ENCODE data around the gene RCBTB1.

The RCBTB1 gene

DNA sequence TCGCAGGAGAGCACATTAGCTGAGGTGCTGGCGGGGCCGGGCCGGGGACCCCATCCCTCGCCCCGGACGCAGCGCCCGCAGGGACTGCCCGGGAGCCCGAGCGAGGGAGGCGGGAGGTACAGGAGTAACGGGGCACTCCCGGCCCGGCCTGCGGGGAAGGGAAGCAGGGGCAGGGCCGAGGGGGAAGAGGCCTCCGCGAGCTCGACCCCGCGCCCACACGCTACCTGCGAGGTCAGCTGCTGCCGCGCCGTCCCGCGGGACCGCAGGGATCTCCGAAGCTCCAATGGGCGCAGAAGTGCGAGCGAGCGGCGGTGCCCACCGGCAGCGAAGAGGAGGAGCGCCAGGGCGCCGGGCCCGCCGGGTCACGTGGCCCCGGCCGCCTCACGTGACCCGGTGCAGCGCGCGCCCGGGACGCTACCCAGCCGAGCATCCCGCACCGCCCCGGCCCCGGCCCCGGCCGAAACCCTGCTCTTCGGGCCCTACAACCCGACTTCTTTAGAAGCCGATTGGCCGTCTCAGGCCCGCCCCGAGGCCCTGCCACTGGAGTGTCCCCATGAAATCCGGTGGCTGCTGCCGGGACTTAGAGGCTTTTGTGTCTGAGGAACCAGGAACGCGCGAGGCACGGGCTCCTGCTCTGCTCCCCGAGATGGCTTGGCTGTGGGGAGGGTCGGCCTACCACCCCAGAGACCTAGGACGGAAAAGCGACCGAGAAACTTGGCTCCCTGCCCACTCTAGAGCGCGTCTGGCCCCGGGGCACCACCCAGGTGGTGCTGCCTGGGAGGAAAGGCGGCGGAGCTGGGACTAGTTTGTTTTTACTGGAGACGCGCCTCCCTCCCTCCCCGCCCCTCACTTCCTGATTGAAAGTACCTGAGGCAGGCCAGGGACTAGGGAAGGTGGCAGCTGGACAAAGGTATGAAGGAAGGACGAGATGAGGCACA lies at the start of gene RCBTB1:
RCBTB1 (minus strand) TSS at position 339 of the 938 bp plus-strand sequence. CDS start 18,279 bp downstream, outside the sequence.
- Mint-ChIP-seq H3K36me3 (peaks cover 9% of the 10 kb centered on the region), H3K4me3 (peak within 1 kb of the TSS; percentile 96), H3K9me3 (ENCODE audit: low read depth) (no peaks in the 10 kb centered on the region), H3K27me3 (no peaks in the 10 kb centered on the region), H3K27ac (peak within 1 kb of the TSS; percentile 97), H3K4me1 (ENCODE audit: low read depth) (peaks cover 25% of the 10 kb centered on the region)

- H3K36me3 Mint-ChIP-seq = no peaks in the 10 kb centered on the region
- H3K4me3 Mint-ChIP-seq = no peak overlapping the region
Measured at GRCh38 chr13:49633710-49634109, 48.4 kb upstream of the RCBTB1 start.

GRCh38 chr13:49632156-49632555 lies 46.8 kb upstream of the RCBTB1 start:
- Mint-ChIP-seq H3K4me1 (ENCODE audit: low read depth) (peaks cover 26% of the 10 kb centered on the region), H3K27ac (no peak overlapping the region), H3K36me3 (no peaks in the 10 kb centered on the region), H3K27me3 (no peaks in the 10 kb centered on the region), H3K9me3 (ENCODE audit: low read depth) (no peaks in the 10 kb centered on the region), H3K4me3 (no peak overlapping the region)

More at GRCh38 chr13:49633710-49634109, 48.4 kb upstream of the RCBTB1 start:
- no peak overlapping the region for H3K27ac Mint-ChIP-seq
- no peaks in the 10 kb centered on the region for H3K27me3 Mint-ChIP-seq
- no peaks in the 10 kb centered on the region for H3K9me3 Mint-ChIP-seq (ENCODE audit: low read depth)
- peaks cover 18% of the 10 kb centered on the region for H3K4me1 Mint-ChIP-seq (ENCODE audit: low read depth)

DNA sequence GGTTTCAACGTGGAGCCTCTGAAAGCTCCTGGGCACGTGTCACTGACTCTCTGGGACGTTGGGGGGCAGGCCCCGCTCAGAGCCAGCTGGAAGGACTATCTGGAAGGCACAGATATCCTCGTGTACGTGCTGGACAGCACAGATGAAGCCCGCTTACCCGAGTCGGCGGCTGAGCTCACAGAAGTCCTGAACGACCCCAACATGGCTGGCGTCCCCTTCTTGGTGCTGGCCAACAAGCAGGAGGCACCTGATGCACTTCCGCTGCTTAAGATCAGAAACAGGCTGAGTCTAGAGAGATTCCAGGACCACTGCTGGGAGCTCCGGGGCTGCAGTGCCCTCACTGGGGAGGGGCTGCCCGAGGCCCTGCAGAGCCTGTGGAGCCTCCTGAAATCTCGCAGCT lies 45.2 kb upstream of the RCBTB1 start:
- Mint-ChIP-seq H3K4me1 (ENCODE audit: low read depth) (peaks cover 22% of the 10 kb centered on the region), H3K27me3 (no peaks in the 10 kb centered on the region), H3K9me3 (ENCODE audit: low read depth) (no peaks in the 10 kb centered on the region), H3K36me3 (no peaks in the 10 kb centered on the region), H3K4me3 (no peak overlapping the region), H3K27ac (no peak overlapping the region)

DNA sequence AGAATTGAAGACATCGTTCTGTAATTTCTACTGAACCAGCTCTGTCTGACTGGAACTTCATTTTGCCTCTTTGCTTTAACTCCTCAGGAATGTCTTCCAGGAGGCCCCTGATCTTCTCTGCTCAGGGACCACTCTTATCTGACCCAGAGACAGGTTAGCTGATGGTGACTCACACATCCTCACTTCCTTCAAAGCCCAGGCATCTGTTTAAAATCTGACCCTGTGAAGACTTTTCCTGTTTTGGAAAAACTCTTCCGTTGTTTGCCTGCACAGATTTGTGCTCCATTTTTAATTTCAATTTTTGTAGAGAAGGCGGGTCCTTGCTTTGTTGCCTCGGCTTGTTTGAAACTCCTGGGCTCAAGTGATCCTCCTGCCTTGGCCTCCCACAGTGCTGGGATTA lies 44.6 kb upstream of the RCBTB1 start:
- H3K27ac Mint-ChIP-seq = no peak overlapping the region
- H3K4me3 Mint-ChIP-seq = no peak overlapping the region
- H3K27me3 Mint-ChIP-seq = no peaks in the 10 kb centered on the region
- H3K36me3 Mint-ChIP-seq = no peaks in the 10 kb centered on the region
- H3K9me3 Mint-ChIP-seq (ENCODE audit: low read depth) = no peaks in the 10 kb centered on the region
- H3K4me1 Mint-ChIP-seq (ENCODE audit: low read depth) = peaks cover 17% of the 10 kb centered on the region

DNA sequence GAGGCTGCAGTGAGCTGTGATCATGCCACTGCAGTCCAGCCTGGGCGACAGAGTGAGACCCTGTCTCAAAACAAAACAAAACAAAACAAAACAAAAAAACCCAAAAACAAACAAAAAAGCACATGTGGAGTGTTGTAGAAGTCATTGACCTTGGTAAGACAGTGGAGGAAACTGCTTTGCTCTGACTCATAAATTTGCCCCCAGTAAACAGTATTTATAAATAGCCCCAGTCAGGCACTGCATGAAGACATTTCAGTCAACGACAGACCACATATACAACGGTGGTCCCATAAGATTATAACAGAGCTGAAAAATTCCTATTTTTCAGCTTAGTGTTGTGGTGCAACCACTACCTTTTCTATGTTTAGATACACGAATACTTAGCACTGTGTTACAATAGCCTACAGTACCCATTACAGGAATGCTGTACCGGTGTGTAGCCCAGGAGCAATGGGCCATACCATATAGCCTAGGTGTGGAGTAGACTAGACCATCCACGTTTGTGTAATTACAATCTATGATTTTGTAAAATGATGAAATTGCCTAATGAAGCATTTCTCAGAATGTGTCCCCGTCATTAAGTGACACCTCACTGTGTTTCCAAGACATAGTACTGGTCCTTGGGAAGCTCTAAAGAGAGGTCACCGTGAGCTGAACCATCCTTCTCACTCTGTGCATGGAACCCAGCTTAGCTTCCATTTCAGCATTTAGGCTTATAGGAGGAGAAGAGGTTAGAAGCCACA lies 44.0 kb upstream of the RCBTB1 start:
- H3K36me3 Mint-ChIP-seq = no peaks in the 10 kb centered on the region
- H3K4me1 Mint-ChIP-seq (ENCODE audit: low read depth) = peaks cover 14% of the 10 kb centered on the region
- no peaks in the 10 kb centered on the region for H3K9me3 Mint-ChIP-seq (ENCODE audit: low read depth)
- no peak overlapping the region for H3K27ac Mint-ChIP-seq
- peak overlapping the region; percentile 46 for H3K4me3 Mint-ChIP-seq
- H3K27me3 Mint-ChIP-seq = no peaks in the 10 kb centered on the region

DNA sequence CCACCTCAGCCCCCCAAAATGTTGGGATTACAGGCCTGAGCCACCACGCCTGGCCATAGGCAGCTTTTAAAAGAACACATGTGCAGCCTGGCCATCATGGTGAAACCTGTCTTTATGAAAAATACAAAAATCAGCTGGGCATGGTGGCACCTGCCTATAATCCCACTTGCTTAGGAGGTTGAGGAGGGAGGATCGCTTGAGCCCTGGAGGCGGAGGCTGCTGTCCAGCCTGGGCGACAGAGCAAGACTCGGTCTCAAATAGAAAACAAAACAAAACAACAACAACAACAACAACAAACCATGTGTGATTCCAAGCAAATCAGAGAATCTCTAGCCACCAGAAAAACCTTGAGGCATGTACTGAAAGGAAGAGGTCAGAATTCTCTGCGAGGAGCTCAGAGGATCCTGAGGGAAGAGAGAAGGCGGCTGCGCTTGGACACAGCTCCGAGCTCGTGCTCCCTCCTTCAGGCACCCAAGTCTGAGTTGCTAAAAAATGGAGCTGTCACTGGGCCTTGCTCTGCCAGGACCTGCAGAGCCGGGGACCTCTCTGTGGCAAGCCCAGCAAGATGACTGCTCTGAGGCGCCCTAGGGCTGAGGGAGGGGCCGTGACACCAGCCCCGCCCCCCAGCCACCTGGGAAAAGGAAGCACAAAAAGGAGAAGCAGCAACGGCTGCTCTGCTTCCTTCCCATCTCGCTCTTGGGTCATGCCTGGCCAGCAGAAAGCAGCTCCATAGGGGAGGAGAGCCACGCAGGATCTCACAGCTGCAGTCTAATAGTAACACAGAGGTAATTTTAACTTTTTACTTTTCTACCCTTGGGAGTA lies 42.7 kb upstream of the RCBTB1 start, which contains the start of gene ARL11:
ARL11 (plus strand) TSS at position 677 of the 822 bp plus-strand sequence. CDS start 1,941 bp downstream, outside the sequence.
- Mint-ChIP-seq H3K4me1 (ENCODE audit: low read depth) (peaks cover 14% of the 10 kb centered on the region), H3K36me3 (no peaks in the 10 kb centered on the region), H3K27ac (peak within 1 kb of the TSS; percentile 52), H3K9me3 (ENCODE audit: low read depth) (no peaks in the 10 kb centered on the region), H3K4me3 (peak within 1 kb of the TSS; percentile 84), H3K27me3 (no peaks in the 10 kb centered on the region)

- peaks cover 14% of the 10 kb centered on the region for H3K4me1 Mint-ChIP-seq (ENCODE audit: low read depth)
- H3K4me3 Mint-ChIP-seq = peak overlapping the region; percentile 27
- H3K27ac Mint-ChIP-seq = no peak overlapping the region
- no peaks in the 10 kb centered on the region for H3K9me3 Mint-ChIP-seq (ENCODE audit: low read depth)
- no peaks in the 10 kb centered on the region for H3K27me3 Mint-ChIP-seq
- no peaks in the 10 kb centered on the region for H3K36me3 Mint-ChIP-seq
Measured at GRCh38 chr13:49625392-49626079, 40.2 kb upstream of the RCBTB1 start.

DNA sequence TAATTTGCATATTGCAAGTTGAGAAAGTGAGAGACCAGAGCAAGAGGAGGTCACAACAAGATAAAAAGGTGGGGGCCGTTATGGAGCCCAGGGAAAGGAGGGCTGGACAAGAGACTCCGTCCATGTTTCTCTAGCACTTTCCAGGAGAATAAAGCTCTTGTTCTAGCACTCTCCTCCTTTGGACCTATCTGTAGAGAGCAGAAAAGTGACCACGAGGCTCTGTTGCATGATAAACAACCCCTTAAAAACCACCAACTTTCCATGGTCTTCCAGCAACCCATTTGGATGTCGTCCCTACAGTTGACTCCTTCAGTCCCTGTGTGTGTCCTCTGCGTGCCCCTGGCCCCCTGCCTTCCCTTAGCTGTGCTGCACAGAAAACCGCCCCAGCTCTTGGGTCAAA lies 38.9 kb upstream of the RCBTB1 start:
- no peaks in the 10 kb centered on the region for H3K36me3 Mint-ChIP-seq
- H3K9me3 Mint-ChIP-seq (ENCODE audit: low read depth) = no peaks in the 10 kb centered on the region
- no peak overlapping the region for H3K27ac Mint-ChIP-seq
- H3K27me3 Mint-ChIP-seq = no peaks in the 10 kb centered on the region
- H3K4me1 Mint-ChIP-seq (ENCODE audit: low read depth) = peaks cover 14% of the 10 kb centered on the region
- H3K4me3 Mint-ChIP-seq = no peak overlapping the region

DNA sequence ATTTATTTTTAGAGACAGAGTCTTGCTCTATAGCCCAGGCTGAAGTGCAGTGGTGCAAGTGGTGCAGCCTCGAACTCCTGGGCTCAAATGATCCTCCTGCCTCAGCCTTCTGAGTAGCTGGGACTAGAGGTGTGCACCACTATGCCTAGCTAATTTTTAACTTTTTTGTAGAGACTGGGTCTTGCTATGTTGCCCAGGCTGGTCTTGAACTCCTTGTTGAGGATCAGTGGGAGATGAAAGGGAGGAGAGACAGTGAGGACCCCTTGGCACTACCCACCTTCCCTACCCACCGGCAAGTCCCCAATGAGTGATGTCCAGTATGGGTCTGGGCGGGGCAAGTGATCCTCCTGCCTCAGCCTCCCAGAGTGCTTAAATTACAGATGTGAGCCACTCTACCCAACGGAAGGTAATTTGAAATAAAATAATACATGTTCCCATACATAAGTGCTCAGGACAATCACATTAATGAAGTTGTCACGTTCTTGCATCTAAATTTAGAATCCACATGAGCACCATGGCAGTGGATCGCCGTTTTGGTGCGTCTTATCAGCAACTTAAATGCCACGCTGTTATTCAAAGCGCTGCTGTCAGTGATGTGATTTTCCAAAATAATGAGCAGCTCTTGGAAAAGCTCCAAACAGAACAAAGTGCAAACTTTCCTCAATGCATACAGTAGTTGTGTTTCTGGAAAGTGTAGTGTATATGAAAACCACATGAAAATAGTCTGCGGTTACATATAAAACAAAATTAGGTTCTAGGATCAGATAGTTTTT lies 37.0 kb upstream of the RCBTB1 start:
- Mint-ChIP-seq H3K9me3 (ENCODE audit: low read depth) (no peaks in the 10 kb centered on the region), H3K4me3 (no peak overlapping the region), H3K27me3 (no peaks in the 10 kb centered on the region), H3K27ac (no peak overlapping the region), H3K36me3 (no peaks in the 10 kb centered on the region), H3K4me1 (ENCODE audit: low read depth) (peaks cover 3% of the 10 kb centered on the region)

- H3K4me1 Mint-ChIP-seq (ENCODE audit: low read depth) = peaks cover 3% of the 10 kb centered on the region
- no peak overlapping the region for H3K27ac Mint-ChIP-seq
- no peaks in the 10 kb centered on the region for H3K9me3 Mint-ChIP-seq (ENCODE audit: low read depth)
- H3K27me3 Mint-ChIP-seq = no peaks in the 10 kb centered on the region
- H3K36me3 Mint-ChIP-seq = no peaks in the 10 kb centered on the region
- H3K4me3 Mint-ChIP-seq = peak overlapping the region; percentile 49
Measured at GRCh38 chr13:49620170-49620621, 34.8 kb upstream of the RCBTB1 start.

DNA sequence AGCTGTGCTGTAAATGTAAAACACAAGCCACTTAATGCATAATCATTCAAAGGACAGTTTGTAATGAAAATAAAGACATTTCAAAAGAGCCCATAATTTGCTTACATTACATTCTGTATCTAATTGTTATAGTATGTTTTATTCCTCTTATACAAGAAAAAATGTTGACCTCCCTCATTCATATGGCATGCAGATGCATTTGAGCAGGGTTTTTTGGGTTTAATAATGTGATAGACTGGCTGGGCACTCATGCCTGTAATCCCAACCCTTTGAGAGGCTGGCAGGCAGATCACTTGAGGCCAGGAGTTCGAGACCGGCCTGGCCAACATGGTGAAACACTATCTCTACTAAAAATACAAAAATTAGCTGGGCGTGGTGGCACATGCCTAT lies 31.3 kb upstream of the RCBTB1 start:
- H3K4me3 Mint-ChIP-seq = no peak overlapping the region
- H3K9me3 Mint-ChIP-seq (ENCODE audit: low read depth) = no peaks in the 10 kb centered on the region
- no peaks in the 10 kb centered on the region for H3K36me3 Mint-ChIP-seq
- peaks cover 3% of the 10 kb centered on the region for H3K4me1 Mint-ChIP-seq (ENCODE audit: low read depth)
- H3K27ac Mint-ChIP-seq = no peak overlapping the region
- H3K27me3 Mint-ChIP-seq = no peaks in the 10 kb centered on the region

- Mint-ChIP-seq H3K4me3 (no peak overlapping the region), H3K27ac (no peak overlapping the region), H3K4me1 (ENCODE audit: low read depth) (peaks cover 3% of the 10 kb centered on the region), H3K9me3 (ENCODE audit: low read depth) (no peaks in the 10 kb centered on the region), H3K27me3 (no peaks in the 10 kb centered on the region), H3K36me3 (no peaks in the 10 kb centered on the region)
Measured at GRCh38 chr13:49615836-49616675, 30.7 kb upstream of the RCBTB1 start.

Measured in activated naive CD8-positive, alpha-beta T cell (primary cell).